Parathyroid adenoma (tissue), 2 donors: ENCODE measurements around the gene CARD10.
A peak's percentile ranks its signal among the peaks of the same experiment; 100 is the strongest.
"Not testable (repeated sequence)": the region's sequence is repeated elsewhere in the genome, so short reads cannot be mapped to it uniquely, and the experiment has no call there.

ENCODE experiments used
- H2AFZ ChIP-seq: fragments of 300-600 bp; sonication (generic); one replicate; pipeline ENCODE4 v1.7.0; 2017; ENCODE audit warnings: antibody characterized with exemption, mild to moderate bottlenecking
- H3K27ac ChIP-seq: fragments of 300-600 bp; sonication (generic); one replicate; pipeline ENCODE4 v1.7.0; 2017
- H3K27me3 ChIP-seq: fragments of 300-600 bp; sonication (generic); one replicate; pipeline ENCODE4 v1.7.0; 2017; ENCODE audit warnings: low read length; ENCODE audit not compliant: control insufficient read depth, insufficient read depth
- H3K36me3 ChIP-seq: fragments of 300-600 bp; sonication (generic); one replicate; pipeline ENCODE4 v1.7.0; 2017; ENCODE audit warnings: low read length; ENCODE audit not compliant: control insufficient read depth, insufficient read depth
- H3K4me1 ChIP-seq: fragments of 300-600 bp; sonication (generic); one replicate; pipeline ENCODE4 v1.7.0; 2017; ENCODE audit warnings: control low read depth
- H3K4me2 ChIP-seq: fragments of 300-600 bp; sonication (generic); one replicate; pipeline ENCODE4 v1.7.0; 2017; ENCODE audit warnings: low read length
- H3K4me3 ChIP-seq: fragments of 300-600 bp; sonication (generic); one replicate; pipeline ENCODE4 v1.7.0; 2017; ENCODE audit warnings: low read depth, low read length
- H3K79me2 ChIP-seq: fragments of 300-600 bp; sonication (generic); one replicate; pipeline ENCODE4 v1.7.0; 2017; ENCODE audit warnings: control low read depth
- H3K9ac ChIP-seq: fragments of 300-600 bp; sonication (generic); one replicate; pipeline ENCODE4 v1.7.0; 2017; ENCODE audit warnings: mild to moderate bottlenecking
- H3K9me3 ChIP-seq: fragments of 300-600 bp; sonication (generic); one replicate; pipeline ENCODE4 v1.7.0; 2017; ENCODE audit warnings: low read length; ENCODE audit not compliant: control insufficient read depth
- CTCF ChIP-seq: fragments of 300-600 bp; sonication (generic); IDR thresholded peaks from one replicate; pipeline ENCODE4 v1.7.0; 2017; ENCODE audit warnings: antibody characterized with exemption, mild to moderate bottlenecking
- donor health status: primary hyperparathyroidism.

Gene CARD10

DNA sequence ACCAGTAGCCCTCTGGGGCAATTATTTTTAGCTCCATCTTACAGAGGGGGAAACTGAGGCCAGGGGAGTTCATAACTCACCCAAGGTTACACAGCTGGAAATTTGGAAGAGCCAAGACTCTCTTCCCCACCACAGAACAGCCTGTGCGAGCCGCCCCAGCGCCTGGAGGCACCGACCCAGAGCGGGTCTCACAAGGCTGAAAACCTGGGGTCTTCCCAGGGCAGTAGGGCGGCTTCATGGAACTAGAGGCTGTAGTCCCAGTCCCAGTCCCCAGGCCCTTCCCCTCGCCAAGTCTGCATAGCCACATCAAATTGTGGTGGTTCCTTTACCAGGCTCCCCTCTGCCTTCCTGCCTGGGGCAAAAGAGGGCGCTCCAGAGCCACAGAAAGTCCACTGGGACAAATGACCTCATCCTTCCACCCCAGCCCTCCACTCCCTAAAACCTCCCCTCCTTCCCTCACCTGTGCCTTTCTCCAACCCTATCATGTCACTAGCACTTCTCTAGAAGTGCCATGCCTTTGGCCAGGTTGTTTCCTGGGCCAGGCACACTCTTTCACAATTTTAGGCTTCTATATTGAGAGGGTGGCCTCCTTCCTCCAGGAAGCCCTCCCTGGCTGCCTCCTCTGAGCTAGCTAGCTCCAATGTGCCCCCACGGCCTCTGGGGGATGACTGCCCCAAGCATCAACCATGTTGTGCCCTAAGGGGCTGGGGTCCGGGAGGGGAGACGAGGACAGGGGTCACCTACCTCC, 25.9 kb upstream of the CARD10 start:
- peaks cover 7% of the 10 kb centered on the region for H3K4me1 ChIP-seq
- H3K79me2 ChIP-seq = no peaks in the 10 kb centered on the region
- H3K27ac ChIP-seq = peak overlapping the region; percentile 69
- H3K9me3 ChIP-seq = no peaks in the 10 kb centered on the region
- peak; percentile 44 for TF ChIP-seq CTCF
- H3K9ac ChIP-seq = no peak overlapping the region
- no peaks in the 10 kb centered on the region for H3K27me3 ChIP-seq
- H2AFZ ChIP-seq = peak overlapping the region; percentile 80
- no peaks in the 10 kb centered on the region for H3K36me3 ChIP-seq
- no peak overlapping the region for H3K4me3 ChIP-seq
- peak overlapping the region; percentile 52 for H3K4me2 ChIP-seq

GRCh38 chr22:37542959-37543358, 23.7 kb upstream of the CARD10 start:
- no peaks in the 10 kb centered on the region for H3K9me3 ChIP-seq
- no peak overlapping the region for H3K4me3 ChIP-seq
- peaks cover 9% of the 10 kb centered on the region for H3K4me1 ChIP-seq
- no peaks in the 10 kb centered on the region for H3K36me3 ChIP-seq
- no peak overlapping the region for H2AFZ ChIP-seq
- H3K79me2 ChIP-seq = no peaks in the 10 kb centered on the region
- H3K27ac ChIP-seq = no peak overlapping the region
- H3K9ac ChIP-seq = no peak overlapping the region
- TF ChIP-seq CTCF = no peak
- no peak overlapping the region for H3K4me2 ChIP-seq
- no peaks in the 10 kb centered on the region for H3K27me3 ChIP-seq

DNA sequence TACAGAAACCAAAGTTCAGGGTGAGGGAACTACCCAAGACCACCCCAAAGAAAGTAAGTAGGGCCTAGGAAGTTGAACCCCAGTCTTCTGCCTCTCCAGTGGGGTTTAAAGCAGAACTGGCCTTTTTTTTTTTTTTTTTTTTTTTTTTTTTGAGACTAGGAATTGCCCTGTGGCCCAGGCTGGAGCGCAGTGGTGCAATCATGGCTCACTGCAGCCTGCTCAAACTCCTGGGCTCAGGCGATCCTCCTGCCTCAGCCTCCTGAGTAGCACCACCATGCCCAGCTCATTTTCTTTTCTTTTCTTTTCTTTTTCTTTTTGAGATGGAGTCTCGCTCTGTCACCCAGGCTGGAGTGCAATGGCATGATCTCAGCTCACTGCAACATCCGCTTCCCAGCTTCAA, 23.2 kb upstream of the CARD10 start:
- H3K36me3 ChIP-seq, H3K27me3 ChIP-seq, H3K4me3 ChIP-seq, H3K79me2 ChIP-seq, H3K4me1 ChIP-seq, H3K9ac ChIP-seq, H3K9me3 ChIP-seq, H3K4me2 ChIP-seq, H3K27ac ChIP-seq, H2AFZ ChIP-seq: not testable (repeated sequence)

DNA sequence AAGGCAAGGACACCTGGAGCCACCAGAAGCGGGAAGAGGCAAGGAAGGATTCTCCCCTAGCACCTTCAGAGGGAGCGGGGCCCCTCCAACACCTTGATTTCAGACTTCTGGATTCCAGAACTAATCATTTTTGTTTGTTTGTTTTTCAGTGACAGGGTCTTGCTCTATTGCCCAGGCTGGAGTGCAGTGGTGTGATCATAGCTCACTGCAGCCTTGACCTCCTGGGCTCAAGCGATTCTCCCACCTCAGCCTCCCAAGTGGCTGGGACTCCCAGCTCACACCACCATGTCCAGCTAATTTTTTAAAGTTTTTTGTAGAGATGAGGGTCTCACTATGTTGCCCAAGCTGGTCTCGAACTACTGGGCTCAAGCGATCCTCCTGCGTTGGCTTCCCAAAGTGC, 20.6 kb upstream of the CARD10 start:
- H3K79me2 ChIP-seq, H3K4me2 ChIP-seq, H3K27ac ChIP-seq, H3K36me3 ChIP-seq, H3K27me3 ChIP-seq, H3K4me1 ChIP-seq, H2AFZ ChIP-seq, H3K9me3 ChIP-seq, H3K4me3 ChIP-seq, H3K9ac ChIP-seq: not testable (repeated sequence)

GRCh38 chr22:37538590-37539357, 19.6 kb upstream of the CARD10 start:
- no peaks in the 10 kb centered on the region for H3K36me3 ChIP-seq
- H3K27me3 ChIP-seq = no peaks in the 10 kb centered on the region
- peak overlapping the region; percentile 70 for H2AFZ ChIP-seq
- H3K4me1 ChIP-seq = peaks cover 2% of the 10 kb centered on the region
- H3K4me2 ChIP-seq = peak overlapping the region; percentile 59
- H3K9me3 ChIP-seq = no peaks in the 10 kb centered on the region
- TF ChIP-seq CTCF = peak; percentile 83
- no peak overlapping the region for H3K27ac ChIP-seq
- no peak overlapping the region for H3K9ac ChIP-seq
- H3K79me2 ChIP-seq = no peaks in the 10 kb centered on the region
- no peak overlapping the region for H3K4me3 ChIP-seq
